Neural progenitor cell (in vitro differentiated cells): ENCODE measurements around the gene RBPMS2.

ENCODE experiments used
- EZH2 ChIP-seq: fragments of 200-600 bp; sonication (generic); IDR thresholded peaks from 2 replicates; pipeline ENCODE4 v1.6.1; 2017; ENCODE audit warnings: antibody characterized with exemption, mild to moderate bottlenecking, moderate library complexity
- TF ChIP-seq, protein P1 (sequence below): fragments of 200-600 bp; sonication (generic); IDR thresholded peaks from 2 replicates; pipeline ENCODE4 v1.5.1; 2017; ENCODE audit warnings: antibody characterized with exemption, mild to moderate bottlenecking

- TF ChIP-seq, protein P1, sequence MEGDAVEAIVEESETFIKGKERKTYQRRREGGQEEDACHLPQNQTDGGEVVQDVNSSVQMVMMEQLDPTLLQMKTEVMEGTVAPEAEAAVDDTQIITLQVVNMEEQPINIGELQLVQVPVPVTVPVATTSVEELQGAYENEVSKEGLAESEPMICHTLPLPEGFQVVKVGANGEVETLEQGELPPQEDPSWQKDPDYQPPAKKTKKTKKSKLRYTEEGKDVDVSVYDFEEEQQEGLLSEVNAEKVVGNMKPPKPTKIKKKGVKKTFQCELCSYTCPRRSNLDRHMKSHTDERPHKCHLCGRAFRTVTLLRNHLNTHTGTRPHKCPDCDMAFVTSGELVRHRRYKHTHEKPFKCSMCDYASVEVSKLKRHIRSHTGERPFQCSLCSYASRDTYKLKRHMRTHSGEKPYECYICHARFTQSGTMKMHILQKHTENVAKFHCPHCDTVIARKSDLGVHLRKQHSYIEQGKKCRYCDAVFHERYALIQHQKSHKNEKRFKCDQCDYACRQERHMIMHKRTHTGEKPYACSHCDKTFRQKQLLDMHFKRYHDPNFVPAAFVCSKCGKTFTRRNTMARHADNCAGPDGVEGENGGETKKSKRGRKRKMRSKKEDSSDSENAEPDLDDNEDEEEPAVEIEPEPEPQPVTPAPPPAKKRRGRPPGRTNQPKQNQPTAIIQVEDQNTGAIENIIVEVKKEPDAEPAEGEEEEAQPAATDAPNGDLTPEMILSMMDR: no peak
- no peak for TF ChIP-seq EZH2
Measured at GRCh38 chr15:64713592-64713991, 61.8 kb downstream of the RBPMS2 start.
